GM12865 (cell line): ENCODE measurements around the gene XPNPEP3.
A peak's percentile ranks its signal among the peaks of the same experiment; 100 is the strongest.

Source experiments
- DNase-seq: peaks from one replicate; pipeline ENCODE4 v3.0.0; 2010; ENCODE audit warnings: low read depth
- H3K4me3 ChIP-seq: 2 replicates; pipeline ENCODE4 v1.5.1; 2011; ENCODE audit warnings: mild to moderate bottlenecking, low read depth, low read length, control low read depth
- CTCF ChIP-seq: IDR thresholded peaks from 2 replicates; pipeline ENCODE4 v1.5.1; 2011; ENCODE audit warnings: low read length, control low read depth, low read depth, inconsistent platforms; ENCODE audit not compliant: insufficient read depth; ENCODE audit errors: missing control alignments

The XPNPEP3 gene

GRCh38 chr22:40877488-40877887 lies 20.5 kb downstream of the XPNPEP3 start:
- no peak for DNase-seq
- TF ChIP-seq CTCF: no peak

GRCh38 chr22:40878922-40879321 lies 22.0 kb downstream of the XPNPEP3 start:
- DNase-seq: no peak
- no peak for TF ChIP-seq CTCF
- H3K4me3 ChIP-seq: no peak overlapping the region

More at GRCh38 chr22:40877488-40877887, 20.5 kb downstream of the XPNPEP3 start:
- H3K4me3 ChIP-seq: no peak overlapping the region

GRCh38 chr22:40889116-40889515 lies 32.2 kb downstream of the XPNPEP3 start:
- no peak for TF ChIP-seq CTCF
- DNase-seq: no peak
- H3K4me3 ChIP-seq: no peak overlapping the region

- no peak for DNase-seq
- TF ChIP-seq CTCF: no peak
- H3K4me3 ChIP-seq: no peak overlapping the region
These were observed 33.9 kb downstream of the XPNPEP3 start for GRCh38 chr22:40890881-40891280.

GRCh38 chr22:40894417-40894816 lies 37.5 kb downstream of the XPNPEP3 start:
- TF ChIP-seq CTCF: no peak
- DNase-seq: no peak
- no peak overlapping the region for H3K4me3 ChIP-seq

GRCh38 chr22:40898850-40899357 lies 42.0 kb downstream of the XPNPEP3 start:
- TF ChIP-seq CTCF: peak; percentile 43

GRCh38 chr22:40904101-40904500 lies 47.2 kb downstream of the XPNPEP3 start:
- TF ChIP-seq CTCF: no peak
- no peak overlapping the region for H3K4me3 ChIP-seq
- no peak for DNase-seq

More at GRCh38 chr22:40898850-40899357, 42.0 kb downstream of the XPNPEP3 start:
- no peak overlapping the region for H3K4me3 ChIP-seq
- DNase-seq: peak; percentile 68
